ENCODE results near the gene C2CD2. TPM values are rescaled to one million over a fixed set of nuclear protein-coding genes. Genes with fewer than 3 reads are reported as not detected.

Gene C2CD2
- total RNA-seq, 4 donors from 2014 or later: 1.7 to 7.2 (median 2.4) TPM

DNA sequence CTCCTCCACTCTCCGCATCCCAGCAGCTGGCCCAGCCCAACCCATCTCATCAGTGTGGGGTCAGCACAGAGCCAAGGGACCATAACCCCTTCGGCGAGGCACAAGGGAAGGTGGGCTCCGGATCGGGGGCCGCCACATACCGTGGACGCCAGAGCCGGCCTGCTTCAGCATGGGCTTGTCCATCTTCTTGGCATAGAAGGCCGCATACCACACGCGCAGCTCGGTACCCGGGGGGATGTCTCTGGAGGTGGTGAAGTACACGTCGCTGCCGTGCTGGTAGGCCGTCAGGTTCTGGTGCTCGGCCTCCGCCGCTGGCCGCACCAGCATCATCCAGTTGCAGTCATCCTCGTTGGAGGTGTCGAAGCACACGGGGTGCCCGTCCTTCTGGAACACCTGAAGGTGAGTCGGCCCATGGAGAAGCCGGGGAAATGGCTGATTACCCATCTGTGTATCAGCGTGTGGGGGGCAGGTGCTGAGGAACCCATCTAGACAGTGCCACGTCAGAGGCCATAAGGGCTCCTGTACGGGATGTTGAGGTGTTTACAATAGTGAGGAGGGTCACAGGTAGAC lies 99.3 kb downstream of the C2CD2 start:
- no peaks in the 10 kb centered on the region for H3K27me3 ChIP-seq
- in situ Hi-C loops (cut with MboI; ENCODE audit: low sequenced_read_pairs in 4 of 4) (no loop called here), intact Hi-C loops (cut with DNase I; ENCODE audit: low total_unique reads) (no loop called here)
- H3K36me3 ChIP-seq: peaks cover 0 to 32% of the 10 kb centered on the region in 2 donors
- H3K27ac ChIP-seq: no peak overlapping the region
- H3K4me1 ChIP-seq: no peaks in the 10 kb centered on the region
- DNase-seq (no peak), ATAC-seq (no peak)
- no peak for TF ChIP-seq POLR2A (IDR thresholded peaks at IDR 0.05)
- TF ChIP-seq, protein P1, sequence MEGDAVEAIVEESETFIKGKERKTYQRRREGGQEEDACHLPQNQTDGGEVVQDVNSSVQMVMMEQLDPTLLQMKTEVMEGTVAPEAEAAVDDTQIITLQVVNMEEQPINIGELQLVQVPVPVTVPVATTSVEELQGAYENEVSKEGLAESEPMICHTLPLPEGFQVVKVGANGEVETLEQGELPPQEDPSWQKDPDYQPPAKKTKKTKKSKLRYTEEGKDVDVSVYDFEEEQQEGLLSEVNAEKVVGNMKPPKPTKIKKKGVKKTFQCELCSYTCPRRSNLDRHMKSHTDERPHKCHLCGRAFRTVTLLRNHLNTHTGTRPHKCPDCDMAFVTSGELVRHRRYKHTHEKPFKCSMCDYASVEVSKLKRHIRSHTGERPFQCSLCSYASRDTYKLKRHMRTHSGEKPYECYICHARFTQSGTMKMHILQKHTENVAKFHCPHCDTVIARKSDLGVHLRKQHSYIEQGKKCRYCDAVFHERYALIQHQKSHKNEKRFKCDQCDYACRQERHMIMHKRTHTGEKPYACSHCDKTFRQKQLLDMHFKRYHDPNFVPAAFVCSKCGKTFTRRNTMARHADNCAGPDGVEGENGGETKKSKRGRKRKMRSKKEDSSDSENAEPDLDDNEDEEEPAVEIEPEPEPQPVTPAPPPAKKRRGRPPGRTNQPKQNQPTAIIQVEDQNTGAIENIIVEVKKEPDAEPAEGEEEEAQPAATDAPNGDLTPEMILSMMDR (IDR thresholded peaks at IDR 0.05 in 4 of 5, conservative IDR thresholded peaks at IDR 0.05 in 1 of 5): no peak
- H3K4me3 ChIP-seq: no peak overlapping the region
- H3K9me3 ChIP-seq: no peaks in the 10 kb centered on the region

DNA sequence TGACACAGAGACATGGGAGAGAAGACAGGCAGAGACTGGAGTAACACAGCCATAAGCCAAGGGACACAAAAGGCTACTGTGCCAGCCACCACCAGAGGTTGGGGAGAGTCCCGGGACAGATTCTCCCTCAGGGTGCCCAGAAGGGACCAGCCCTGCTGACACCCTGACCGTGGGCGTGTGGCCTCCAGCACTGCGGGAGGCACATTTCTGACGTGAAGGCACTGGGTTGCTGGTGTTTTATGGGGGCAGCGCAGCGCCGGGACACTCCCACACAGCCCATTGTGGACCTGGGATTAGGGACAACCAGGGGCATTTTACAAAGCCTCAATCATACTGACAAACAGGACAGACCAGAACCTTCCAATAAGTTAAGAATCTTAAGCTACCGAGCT lies 100.9 kb downstream of the C2CD2 start:
- intact Hi-C loops (cut with DNase I; ENCODE audit: low total_unique reads): no loop called here
- TF ChIP-seq, protein P1 (IDR thresholded peaks at IDR 0.05 in 4 of 5, conservative IDR thresholded peaks at IDR 0.05 in 1 of 5): no peak
- no peak for TF ChIP-seq POLR2A (IDR thresholded peaks at IDR 0.05)
- Histone ChIP-seq H3K9me3 (no peaks in the 10 kb centered on the region), H3K27me3 (no peaks in the 10 kb centered on the region), H3K4me3 (no peak overlapping the region), H3K27ac (no peak overlapping the region), H3K36me3 (peaks cover 0 to 26% of the 10 kb centered on the region in 2 donors), H3K4me1 (no peaks in the 10 kb centered on the region)
- in situ Hi-C loops (cut with MboI; ENCODE audit: low sequenced_read_pairs in 4 of 4): no loop called here
- no peak for ATAC-seq
- no peak for DNase-seq

DNA sequence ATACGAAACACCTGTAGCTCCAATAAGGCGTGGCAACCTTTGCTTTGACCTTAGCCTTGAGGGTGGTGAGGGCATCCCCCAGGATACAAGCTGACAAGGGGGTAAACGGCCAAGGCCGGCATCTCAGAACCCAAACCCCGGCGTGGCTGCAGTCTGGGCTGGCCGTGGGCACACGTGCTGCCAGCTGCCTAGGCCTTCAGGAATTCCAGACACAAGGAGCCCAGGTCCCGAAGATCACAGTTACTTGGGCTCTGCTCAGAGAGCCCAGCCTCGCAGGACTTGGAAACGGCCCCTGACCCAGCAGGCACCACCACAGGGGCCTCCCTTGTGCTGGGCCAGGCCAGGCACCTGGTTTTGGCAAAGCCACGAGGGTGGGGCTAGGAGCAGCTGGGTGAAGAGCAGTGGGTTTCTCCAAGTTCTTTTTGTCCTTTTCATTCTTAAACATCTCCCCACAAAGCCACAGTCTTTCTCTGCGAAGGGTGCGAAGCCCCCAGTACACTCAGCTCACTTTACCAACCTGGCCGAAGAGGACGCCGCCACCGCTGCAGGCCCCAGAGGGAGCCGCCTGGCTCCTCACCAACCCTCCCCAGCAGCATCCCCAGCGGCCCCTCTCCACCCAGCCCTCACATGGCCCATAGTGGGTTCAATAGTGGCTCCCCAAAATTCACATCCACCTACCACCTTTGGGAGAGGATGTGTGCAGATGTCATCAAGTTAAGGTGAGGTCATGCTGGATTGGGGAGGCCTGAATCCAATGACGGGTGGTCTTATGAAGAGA lies 101.5 kb downstream of the C2CD2 start:
- Histone ChIP-seq H3K27ac (no peak overlapping the region), H3K36me3 (peaks cover 0 to 26% of the 10 kb centered on the region in 2 donors), H3K4me3 (no peak overlapping the region), H3K9me3 (no peaks in the 10 kb centered on the region), H3K4me1 (no peaks in the 10 kb centered on the region), H3K27me3 (no peaks in the 10 kb centered on the region)
- intact Hi-C loops (cut with DNase I; ENCODE audit: low total_unique reads): no loop called here
- no peak for TF ChIP-seq POLR2A (IDR thresholded peaks at IDR 0.05)
- TF ChIP-seq, protein P1 (IDR thresholded peaks at IDR 0.05 in 4 of 5, conservative IDR thresholded peaks at IDR 0.05 in 1 of 5): no peak
- in situ Hi-C loops (cut with MboI; ENCODE audit: low sequenced_read_pairs in 4 of 4): no loop called here
- no peak for DNase-seq
- ATAC-seq: no peak

DNA sequence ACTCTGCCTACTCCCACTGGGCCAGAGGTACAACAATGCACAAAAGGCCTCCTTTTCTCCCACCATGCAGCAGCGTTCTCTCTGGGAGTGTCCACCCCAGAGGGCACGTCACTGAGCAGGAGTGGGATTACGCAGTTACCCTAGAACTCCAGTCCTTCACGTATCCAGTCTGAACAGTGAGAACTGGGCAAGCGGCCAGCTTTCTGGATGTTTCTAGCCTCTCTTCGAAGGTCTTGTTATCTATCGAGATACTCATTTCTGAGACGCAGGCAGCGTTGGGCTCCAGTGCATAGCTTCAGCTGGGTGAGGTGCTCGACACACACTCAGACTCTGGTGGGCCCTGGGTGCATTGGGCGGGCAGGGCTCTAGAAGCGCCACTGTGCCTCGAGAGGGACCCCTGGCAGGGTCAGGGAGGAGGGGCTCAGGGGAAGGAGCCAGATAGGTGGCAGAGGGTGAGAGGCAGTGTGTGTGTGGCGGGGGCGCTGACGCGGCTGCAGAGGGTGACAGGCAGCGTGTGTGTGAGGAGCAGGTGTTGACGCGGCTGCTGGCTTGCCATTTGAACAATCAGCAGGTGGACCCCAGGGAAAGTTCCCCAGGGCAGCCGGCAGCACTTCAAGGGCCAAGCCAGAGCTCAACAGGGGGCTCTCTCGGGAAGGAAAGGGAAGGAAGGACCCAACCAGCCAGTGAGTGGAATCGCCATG lies 102.6 kb downstream of the C2CD2 start:
- Histone ChIP-seq H3K9me3 (no peaks in the 10 kb centered on the region), H3K27me3 (no peaks in the 10 kb centered on the region), H3K4me1 (no peaks in the 10 kb centered on the region), H3K27ac (no peak overlapping the region), H3K4me3 (no peak overlapping the region), H3K36me3 (peaks cover 0 to 19% of the 10 kb centered on the region in 2 donors)
- intact Hi-C loops (cut with DNase I; ENCODE audit: low total_unique reads) (no loop called here), in situ Hi-C loops (cut with MboI; ENCODE audit: low sequenced_read_pairs in 4 of 4) (no loop called here)
- no peak for TF ChIP-seq POLR2A (IDR thresholded peaks at IDR 0.05)
- TF ChIP-seq, protein P1 (IDR thresholded peaks at IDR 0.05 in 4 of 5, conservative IDR thresholded peaks at IDR 0.05 in 1 of 5): no peak
- no peak for ATAC-seq
- DNase-seq: no peak

Measured in gastrocnemius medialis (tissue), 4 donors.